ENCODE results near the gene CD52. TPM values are rescaled to one million over a fixed set of nuclear protein-coding genes. Genes with fewer than 3 reads are reported as not detected.

The CD52 gene
- total and polyA plus RNA-seq, 7 donors = 2.1 to 4.2 (median 3.9) TPM

DNA sequence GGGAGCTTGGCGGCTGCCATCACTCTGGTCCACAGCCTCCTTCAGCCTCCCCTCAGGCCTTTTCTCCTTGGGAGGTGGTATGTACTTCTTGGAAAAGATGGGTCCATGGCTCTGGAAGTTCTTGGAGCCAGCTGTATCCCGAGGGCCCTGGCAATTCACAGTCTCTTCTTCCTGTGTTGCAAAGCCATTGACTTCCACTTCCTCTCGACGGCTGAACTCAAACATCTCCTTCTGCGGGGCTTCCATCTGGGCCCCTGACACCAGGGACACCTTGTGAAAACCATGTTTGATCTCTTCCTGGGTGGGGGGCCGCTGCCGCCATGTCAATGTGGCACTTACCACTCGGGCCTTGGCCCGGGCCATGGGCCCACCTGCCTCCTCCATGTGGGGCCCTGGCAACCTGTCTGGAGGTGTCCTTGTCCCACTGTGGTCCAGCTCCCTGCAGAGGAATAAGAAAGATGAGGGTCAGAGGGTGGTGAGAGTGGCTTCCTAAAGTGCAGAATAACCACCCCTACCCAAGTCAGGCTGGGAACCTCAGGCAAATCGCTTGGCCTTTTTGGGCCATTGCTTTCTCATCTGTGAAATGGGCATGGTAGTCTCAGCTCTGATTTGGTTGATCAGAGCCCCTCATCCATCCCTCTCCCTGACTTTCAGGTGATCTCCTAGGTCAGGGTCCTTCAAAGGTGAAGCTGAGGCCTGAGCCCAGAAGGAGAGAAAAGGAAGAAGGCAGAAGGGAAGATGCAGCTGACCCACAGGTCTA, 28.7 kb downstream of the CD52 start:
- intact Hi-C loops (cut with DNase I) = no loop called here
- Histone ChIP-seq H3K4me1 (no peaks in the 10 kb centered on the region), H3K4me3 (no peak overlapping the region), H3K27me3 (ENCODE audit: insufficient read depth in 3 of 3, low read length in 2 of 3) (peaks cover 0 to 9% (median 0%) of the 10 kb centered on the region in 3 donors), H3K36me3 (ENCODE audit: insufficient read depth in 1 of 2, low read depth in 1 of 2) (no peaks in the 10 kb centered on the region), H3K27ac (no peak overlapping the region), H3K9me3 (no peaks in the 10 kb centered on the region)
- DNase-seq = no peak
- TF ChIP-seq, protein P1, sequence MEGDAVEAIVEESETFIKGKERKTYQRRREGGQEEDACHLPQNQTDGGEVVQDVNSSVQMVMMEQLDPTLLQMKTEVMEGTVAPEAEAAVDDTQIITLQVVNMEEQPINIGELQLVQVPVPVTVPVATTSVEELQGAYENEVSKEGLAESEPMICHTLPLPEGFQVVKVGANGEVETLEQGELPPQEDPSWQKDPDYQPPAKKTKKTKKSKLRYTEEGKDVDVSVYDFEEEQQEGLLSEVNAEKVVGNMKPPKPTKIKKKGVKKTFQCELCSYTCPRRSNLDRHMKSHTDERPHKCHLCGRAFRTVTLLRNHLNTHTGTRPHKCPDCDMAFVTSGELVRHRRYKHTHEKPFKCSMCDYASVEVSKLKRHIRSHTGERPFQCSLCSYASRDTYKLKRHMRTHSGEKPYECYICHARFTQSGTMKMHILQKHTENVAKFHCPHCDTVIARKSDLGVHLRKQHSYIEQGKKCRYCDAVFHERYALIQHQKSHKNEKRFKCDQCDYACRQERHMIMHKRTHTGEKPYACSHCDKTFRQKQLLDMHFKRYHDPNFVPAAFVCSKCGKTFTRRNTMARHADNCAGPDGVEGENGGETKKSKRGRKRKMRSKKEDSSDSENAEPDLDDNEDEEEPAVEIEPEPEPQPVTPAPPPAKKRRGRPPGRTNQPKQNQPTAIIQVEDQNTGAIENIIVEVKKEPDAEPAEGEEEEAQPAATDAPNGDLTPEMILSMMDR (IDR thresholded peaks at IDR 0.05) = no peak
- WGBS, 3 donors = 64 to 72% (median 70%) methylated on average over 10 of the region's 10 CpGs
- ATAC-seq = no peak

DNA sequence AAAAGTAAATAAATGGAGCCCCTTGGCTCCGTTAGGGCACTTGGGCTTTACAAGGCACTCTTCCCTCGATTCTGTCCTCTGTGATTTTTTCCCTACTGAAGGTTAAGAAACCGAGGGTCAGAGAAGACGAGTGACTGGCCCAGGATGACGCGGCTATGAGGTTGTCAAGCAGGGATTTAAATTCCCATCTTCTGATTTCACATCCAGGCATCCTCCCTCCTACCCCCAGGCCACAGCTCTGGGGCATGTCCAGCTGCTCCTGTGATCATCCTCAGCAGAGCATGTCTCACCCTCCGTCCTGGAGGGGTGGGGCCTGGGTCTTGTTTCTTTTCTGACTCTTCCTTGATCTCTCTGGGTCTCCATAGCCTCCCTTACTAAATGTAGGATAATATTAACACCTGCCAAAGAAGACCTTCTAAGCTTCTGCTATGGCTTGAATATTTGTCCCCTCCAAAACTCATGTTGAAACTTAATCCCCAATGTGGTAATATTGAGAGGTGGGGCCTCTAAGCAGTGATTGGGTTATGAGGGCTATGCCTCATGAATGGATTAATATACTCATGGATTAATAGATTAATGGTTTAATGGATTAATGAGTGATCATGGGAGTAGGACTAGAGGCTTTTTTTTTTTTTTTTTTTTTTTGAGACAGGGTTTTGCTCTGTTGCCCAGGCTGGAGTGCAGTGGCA, 31.6 kb downstream of the CD52 start:
- intact Hi-C loops (cut with DNase I) = no loop called here
- Histone ChIP-seq H3K27ac (no peak overlapping the region), H3K9me3 (no peaks in the 10 kb centered on the region), H3K36me3 (ENCODE audit: insufficient read depth in 1 of 2, low read depth in 1 of 2) (no peaks in the 10 kb centered on the region), H3K4me3 (no peak overlapping the region), H3K27me3 (ENCODE audit: insufficient read depth in 3 of 3, low read length in 2 of 3) (peaks cover 0 to 1% (median 0%) of the 10 kb centered on the region in 3 donors), H3K4me1 (no peaks in the 10 kb centered on the region)
- no peak for ATAC-seq
- 78 to 81% (median 80%) methylated on average over 7 of the region's 7 CpGs for WGBS, 3 donors
- TF ChIP-seq, protein P1 (IDR thresholded peaks at IDR 0.05) = no peak
- DNase-seq = no peak

DNA sequence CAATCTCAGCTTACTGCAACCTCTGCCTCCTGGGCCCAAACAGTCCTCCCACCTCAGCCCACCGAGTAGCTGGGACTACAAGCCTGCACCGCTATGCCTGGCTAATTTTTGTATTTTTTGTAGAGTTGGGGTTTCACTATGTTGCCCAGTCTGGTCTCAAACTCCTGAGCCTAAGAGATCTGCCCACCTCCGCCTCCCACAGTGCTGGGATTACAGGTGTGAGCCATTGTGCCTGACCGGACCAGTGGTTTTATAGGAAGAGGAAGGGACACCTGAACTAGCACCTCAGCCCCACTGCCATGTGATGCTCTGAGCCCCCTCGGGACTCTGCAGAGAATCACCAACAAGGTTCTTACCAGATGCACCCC, 32.1 kb downstream of the CD52 start:
- Histone ChIP-seq H3K9me3 (no peaks in the 10 kb centered on the region), H3K36me3 (ENCODE audit: insufficient read depth in 1 of 2, low read depth in 1 of 2) (no peaks in the 10 kb centered on the region), H3K27ac (no peak overlapping the region), H3K4me3 (no peak overlapping the region), H3K4me1 (no peaks in the 10 kb centered on the region), H3K27me3 (ENCODE audit: insufficient read depth in 3 of 3, low read length in 2 of 3) (peaks cover 0 to 1% (median 1%) of the 10 kb centered on the region in 3 donors)
- no peak for ATAC-seq
- 80 to 81% (median 81%) methylated on average over 5 of the region's 5 CpGs for WGBS, 3 donors
- DNase-seq = no peak
- TF ChIP-seq, protein P1 (IDR thresholded peaks at IDR 0.05) = no peak
- intact Hi-C loops (cut with DNase I) = no loop called here

DNA sequence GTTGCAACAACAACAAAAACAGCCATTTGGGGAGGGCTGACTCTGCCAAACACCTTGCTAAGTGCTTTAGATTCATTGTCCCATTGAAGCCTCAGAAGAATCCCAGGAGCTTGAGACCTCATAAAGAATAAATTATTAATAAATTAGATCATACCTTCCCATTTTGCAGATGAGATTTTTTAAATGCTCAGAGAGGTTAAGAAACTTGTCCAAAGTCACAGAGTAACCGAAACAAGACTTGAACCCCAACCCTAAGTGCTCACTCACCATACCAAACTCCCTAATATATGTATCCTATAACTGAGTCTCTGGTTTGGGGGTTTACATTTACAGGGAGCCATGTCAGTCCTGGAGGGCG, 32.6 kb downstream of the CD52 start:
- intact Hi-C loops (cut with DNase I) = no loop called here
- no peak overlapping the region for H3K4me3 ChIP-seq
- no peak overlapping the region for H3K27ac ChIP-seq
- H3K4me1 ChIP-seq = no peaks in the 10 kb centered on the region
- WGBS, 3 donors = 79 to 88% (median 81%) methylated on average over 2 of the region's 2 CpGs
- H3K27me3 ChIP-seq (ENCODE audit: insufficient read depth in 3 of 3, low read length in 2 of 3) = peaks cover 0 to 6% (median 1%) of the 10 kb centered on the region in 3 donors
- no peaks in the 10 kb centered on the region for H3K9me3 ChIP-seq
- TF ChIP-seq, protein P1 (IDR thresholded peaks at IDR 0.05) = no peak
- no peak for DNase-seq
- H3K36me3 ChIP-seq (ENCODE audit: insufficient read depth in 1 of 2, low read depth in 1 of 2) = no peaks in the 10 kb centered on the region
- ATAC-seq = no peak

All from psoas muscle (tissue), 8 donors.